Stimulated activated CD4-positive, alpha-beta T cell treated with anti-CD3 and anti-CD28 coated beads, Interleukin-4, amount 100 ng/mL, for 4 hours (primary cell): ENCODE measurements around the gene DNAAF8.

Experiments used
- DNase-seq, 2 experiments: peaks; one replicate each; pipeline ENCODE4 v3.0.0-alpha.2; 2020

DNAAF8 gene

GRCh38 chr16:4753227-4753626 is 18.9 kb downstream of the DNAAF8 start:
- no peak for DNase-seq

DNA sequence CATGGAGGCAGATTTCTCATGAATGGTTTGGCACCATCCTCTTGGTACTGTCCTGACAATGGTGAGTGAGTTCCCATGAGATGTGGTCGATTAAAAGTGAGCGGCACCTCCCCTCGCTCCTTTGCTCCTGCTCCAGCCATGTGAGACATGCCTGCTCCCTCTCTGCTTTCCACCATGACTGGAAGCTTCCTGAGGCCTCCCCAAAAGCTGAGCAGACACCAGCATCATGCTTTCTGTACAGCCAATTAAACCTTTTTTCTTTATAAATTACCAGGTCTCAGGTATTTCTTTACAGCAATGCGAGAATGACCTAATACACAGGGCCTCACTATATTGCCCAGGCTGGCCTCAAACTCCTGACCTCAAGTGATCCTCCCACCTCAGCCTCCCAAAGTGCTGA is 20.5 kb downstream of the DNAAF8 start:
- DNase-seq: no peak

DNA sequence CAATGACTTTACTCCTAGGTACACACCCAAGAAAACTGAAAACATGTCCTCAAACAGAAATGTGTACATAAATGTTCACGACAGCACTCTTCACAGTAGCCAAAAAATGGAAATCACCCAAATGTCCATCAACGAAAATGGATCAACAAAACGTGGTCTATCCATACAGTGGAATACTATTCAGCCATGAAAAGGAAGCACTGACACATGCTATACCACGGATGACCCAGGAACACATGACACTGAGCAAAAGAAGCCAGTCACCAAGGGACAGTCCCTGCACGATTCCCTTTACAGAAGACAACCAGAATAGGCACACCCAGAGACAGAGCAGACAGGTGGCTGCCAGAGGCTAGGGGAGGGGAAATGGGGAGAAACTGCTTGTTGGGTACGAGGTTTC is 21.4 kb downstream of the DNAAF8 start:
- no peak for DNase-seq

DNA sequence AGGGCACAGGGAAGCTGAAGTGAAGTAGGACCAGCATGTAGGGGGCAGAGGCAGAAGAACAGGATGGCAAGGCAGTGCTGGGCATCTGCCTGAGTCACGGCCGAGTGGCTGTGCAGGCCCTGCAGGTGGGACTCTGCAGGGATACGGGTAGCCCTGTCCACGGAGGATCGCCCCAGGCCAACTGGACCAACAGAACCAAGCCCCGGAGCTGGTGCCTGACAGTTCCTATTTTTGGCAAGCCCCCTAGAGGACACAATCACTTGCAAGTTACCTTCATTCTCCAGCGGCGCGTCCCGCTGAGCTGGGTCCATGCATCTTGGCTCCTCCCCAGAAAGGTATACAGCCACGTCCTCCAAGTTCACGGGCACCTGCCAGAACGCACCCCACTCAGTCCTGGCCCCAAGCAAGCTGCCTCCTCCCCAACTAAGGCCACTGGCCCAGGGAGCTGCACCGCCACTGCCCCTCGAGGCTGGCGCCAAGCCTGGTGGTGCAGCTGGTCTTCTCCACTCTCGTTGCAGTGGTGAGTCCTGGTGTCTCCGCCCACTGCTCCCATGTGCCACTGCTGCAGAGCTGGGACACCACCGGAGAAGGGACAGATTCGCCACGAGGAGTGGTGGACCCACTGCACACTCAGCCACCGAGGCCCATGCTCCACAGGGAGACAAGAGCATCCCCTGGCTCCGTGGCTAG is 26.0 kb downstream of the DNAAF8 start:
- DNase-seq: no peak

GRCh38 chr16:4762205-4762604 is 27.9 kb downstream of the DNAAF8 start:
- DNase-seq: no peak

DNA sequence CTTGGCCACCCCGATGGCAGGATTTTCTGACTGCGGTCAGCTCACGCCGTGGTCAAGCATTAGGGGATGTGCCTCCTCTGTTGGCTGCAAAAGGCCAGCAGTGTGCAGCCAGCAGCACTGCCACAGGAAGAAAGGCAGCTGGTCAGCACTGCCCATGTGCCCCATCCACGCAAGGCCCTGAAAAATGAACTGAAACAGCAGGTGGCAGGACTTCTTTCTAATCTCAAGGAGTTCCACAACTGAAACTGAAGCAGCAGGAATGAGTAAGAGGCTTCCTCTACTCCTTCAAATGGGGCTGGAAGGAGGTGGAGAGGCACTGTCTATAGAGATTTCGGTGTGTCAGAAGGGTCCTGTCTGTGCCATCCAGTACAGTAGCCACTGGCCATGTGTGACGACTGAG is 29.5 kb downstream of the DNAAF8 start:
- DNase-seq: no peak

- no peak for DNase-seq
Observed at GRCh38 chr16:4765511-4766474, 31.5 kb downstream of the DNAAF8 start.

- DNase-seq: peak; percentile 96 to 99
Observed at GRCh38 chr16:4766875-4767628, 32.7 kb downstream of the DNAAF8 start, which contains the start of gene ZNF500. TSS of gene ZNF500 (minus strand) at chr16:4767162. CDS start at chr16:4765978, 1,184 bp downstream.

DNA sequence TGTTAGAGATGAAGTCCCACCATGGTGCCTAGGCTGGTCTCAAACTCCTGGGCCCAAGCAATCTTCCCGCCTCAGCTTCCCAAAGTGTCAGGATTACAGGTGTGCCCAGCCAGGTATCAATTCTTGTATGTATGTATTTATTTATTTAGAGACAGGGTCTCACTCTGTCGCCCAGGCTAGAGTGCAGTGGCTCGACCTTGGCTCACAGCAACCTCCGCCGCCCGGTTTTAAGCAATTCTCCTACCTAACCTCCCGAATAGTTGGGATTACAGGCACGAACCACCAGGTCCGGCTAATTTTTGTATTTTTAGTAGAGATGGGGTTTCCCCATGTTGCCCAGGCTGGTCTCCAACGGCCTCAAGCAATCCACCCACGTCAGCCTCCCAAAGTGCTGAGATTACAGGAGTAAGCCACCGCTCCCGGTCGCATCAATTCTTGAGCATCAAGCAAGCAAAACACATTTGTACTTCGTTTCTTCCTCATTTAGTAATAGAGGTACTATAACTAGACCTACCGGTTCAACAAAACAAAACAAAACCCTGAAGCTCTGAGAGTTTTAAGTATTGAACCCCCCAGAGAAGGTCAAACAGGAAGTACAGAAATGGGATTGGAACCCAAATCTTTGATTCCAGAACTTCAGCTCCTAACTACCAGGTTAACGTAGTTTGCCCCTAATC is 33.7 kb downstream of the DNAAF8 start:
- no peak for DNase-seq

- peak; percentile 75 to 85 for DNase-seq
Observed at GRCh38 chr16:4768549-4769305, 34.4 kb downstream of the DNAAF8 start.

GRCh38 chr16:4769306-4769638 is 34.9 kb downstream of the DNAAF8 start:
- DNase-seq: no peak

DNA sequence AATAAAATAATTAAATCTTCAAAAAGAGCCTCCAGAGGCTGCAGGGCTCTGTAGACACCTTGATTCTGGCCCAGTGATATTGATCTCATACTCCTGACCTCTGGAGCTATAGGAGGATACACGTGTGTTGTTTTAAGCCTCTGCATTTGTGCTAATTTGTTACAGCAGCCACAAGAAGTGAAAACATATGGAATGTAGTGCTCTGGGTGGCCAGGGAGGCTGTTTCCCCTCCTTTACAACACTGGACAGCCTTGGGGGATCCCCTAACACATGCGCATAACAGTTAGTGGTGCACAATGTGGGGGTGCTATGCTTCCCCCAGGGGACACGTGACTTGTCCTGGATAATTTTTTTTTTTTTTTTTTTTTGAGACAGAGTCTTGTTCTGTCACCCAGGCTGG is 37.3 kb downstream of the DNAAF8 start:
- no peak for DNase-seq

GRCh38 chr16:4772351-4772750 is 38.0 kb downstream of the DNAAF8 start:
- DNase-seq: no peak

DNA sequence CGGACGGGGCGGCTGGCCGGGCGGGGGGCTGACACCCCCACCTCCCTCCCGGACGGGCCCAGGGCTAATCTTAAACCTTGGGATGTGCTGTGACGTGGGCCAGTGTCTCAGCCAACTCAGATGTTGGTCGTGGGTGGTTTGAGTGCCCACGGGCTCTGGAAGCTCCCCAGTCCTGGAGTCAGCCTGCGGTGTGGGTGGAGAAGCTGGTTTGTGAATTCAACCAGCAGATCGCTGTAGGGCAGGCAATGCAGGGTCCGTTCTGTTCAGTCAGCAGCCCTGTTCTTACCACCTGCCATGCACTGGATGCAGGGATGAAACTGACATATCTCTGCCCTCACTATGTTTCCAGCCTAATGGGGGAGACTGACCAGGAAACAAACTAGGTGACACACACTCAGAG is 40.7 kb downstream of the DNAAF8 start:
- DNase-seq: no peak

DNA sequence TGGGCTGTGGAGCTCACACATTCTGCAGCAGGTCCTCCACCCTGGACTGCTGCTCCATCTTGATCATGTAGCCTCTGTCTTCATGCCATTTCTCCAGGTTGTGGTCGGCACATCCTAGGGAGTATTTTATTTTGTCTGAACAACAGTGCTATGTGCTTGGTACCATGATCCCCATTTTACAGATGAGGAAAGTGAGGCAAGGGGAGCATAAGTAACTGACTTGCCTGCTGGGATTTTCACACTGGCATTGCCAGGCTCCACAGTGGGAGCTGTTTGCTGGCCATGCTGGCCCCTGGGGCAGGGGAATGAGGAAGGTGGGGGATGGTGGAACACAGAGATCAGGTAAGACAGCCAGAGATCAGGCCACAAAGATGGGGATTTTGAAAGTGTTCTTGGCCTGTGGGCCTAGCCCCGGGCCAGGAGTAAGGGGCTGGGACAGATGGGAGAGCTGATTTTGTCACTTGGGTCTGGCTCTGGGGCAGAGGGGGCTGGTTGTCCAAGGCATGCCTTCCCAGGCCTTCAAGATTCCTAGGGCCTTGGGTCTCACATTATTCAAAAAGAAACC is 41.9 kb downstream of the DNAAF8 start:
- DNase-seq: no peak

DNA sequence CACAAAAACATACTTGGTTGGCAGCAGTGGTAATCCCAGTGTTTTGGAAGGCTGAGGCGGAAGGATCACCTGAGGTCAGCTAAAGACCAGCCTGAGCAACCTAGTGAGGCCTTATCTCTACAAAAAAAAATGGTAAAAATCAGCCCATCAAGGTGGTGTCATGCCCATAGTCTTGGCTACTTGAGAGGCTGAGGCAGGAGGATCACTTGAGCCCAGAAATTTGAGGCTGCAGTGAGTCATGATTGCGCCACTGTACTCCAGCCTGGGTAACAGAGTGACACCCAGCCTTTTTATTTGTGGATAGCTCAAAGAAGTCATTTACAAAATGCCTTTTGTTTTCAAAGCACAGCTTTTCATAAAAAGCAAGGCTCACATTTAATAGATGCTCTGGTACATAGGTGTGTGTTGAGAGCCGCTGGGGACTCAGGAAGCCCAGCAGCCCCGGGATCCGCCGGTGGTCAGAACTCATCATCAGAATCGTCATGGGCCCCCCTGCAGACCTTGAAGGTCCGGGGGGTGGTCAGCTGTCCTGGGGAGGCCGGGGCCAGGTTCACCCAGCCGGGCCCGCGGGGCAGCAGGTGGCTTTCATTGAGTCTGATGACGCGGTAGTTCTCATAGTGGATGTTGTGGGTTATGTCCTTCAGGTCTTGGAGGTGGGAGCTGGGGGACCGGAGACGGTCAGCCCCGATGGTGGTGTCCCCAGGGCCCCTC is 43.2 kb downstream of the DNAAF8 start:
- no peak for DNase-seq

DNA sequence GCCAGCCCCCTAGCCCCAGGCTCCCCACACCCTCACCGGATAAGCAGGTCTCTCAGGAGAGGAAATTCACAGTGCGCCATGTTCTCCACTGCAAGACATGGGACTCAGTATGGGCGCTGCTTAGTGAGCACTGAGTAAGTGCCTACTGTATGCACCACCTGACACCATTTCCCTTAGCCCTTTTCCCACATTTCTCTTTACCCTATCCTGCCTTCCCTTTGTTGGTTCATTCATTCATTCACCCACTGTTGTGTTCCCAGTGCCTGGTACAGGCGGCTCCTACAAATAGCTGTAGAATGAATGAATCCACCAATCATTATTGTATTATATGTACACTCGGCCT is 43.7 kb downstream of the DNAAF8 start:
- DNase-seq: no peak

DNA sequence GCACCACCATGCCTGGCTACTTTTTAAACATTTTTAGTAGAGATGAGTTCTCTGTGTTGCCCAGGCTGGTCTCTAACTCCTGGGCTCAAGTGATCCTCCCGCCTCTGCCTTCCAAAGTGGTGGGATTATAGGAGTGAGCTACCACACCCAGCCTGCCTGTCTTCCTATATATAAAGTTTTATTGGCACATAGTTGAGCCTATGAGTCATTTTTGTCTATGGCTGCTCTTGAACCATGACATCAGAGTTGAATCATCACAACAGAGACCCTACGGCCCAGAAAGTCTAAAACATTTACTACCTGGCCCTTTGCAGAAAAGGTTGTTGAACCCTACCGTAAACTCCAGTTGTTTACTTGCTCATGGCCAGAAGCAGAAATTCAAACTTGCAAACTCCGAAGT is 45.9 kb downstream of the DNAAF8 start:
- DNase-seq: no peak

- no peak for DNase-seq
Observed at GRCh38 chr16:4783251-4783950, 49.1 kb downstream of the DNAAF8 start.

DNA sequence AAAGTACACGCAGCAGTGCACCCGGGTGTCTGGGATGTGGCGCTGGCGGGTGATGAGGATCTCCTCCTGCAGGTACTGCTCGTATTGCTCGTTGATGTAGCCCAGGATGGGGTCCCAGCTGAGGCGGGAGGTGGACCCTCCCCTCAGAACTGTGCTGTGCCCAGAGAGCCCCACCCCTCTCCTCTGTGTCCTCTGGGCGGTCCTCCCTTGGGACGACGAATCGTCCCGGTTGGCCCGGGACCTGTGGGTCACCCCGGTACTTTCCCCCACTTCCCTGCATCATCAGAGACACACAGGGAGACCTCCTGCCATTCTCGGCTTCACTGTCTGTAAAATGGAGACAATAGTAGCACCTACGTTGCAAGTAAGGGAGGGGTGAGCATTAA is 49.6 kb downstream of the DNAAF8 start:
- no peak for DNase-seq
